Measurements from ENCODE around the gene CAMTA1.
A peak's percentile ranks its signal among the peaks of the same experiment; 100 is the strongest.

CAMTA1 gene

DNA sequence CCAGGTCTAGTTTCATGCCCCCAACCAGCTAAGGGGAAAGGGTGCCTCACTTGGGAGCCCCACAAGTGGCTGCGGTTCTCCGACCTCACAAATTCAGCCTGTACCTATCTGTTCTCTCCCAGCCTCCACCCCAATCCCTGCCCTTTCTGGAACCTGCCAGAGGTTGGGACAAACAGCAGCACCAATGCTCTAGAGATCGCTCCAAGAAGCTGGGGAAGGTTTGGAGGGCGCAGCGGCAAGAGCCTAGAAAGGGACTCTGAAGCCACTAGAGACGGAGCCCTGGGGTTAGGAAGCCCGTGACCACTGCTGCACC is 742.4 kb downstream of the CAMTA1 start:
- no peaks in the 10 kb centered on the region for H3K4me1 ChIP-seq (ENCODE audit: insufficient read depth, low read length)
- H3K9me3 ChIP-seq (ENCODE audit: insufficient read depth, low read depth, low read length) = no peaks in the 10 kb centered on the region
- H3K4me3 ChIP-seq (ENCODE audit: low read length) = no peak overlapping the region
- H3K27ac ChIP-seq (ENCODE audit: low read length) = no peak overlapping the region
- H3K36me3 ChIP-seq (ENCODE audit: insufficient read depth, low read depth, low read length) = no peaks in the 10 kb centered on the region
- H3K9ac ChIP-seq (ENCODE audit: low read depth, low read length) = no peak overlapping the region
- no peaks in the 10 kb centered on the region for H3K27me3 ChIP-seq (ENCODE audit: insufficient read depth, low read length)

GRCh38 chr1:7528386-7529198 is 743.3 kb downstream of the CAMTA1 start:
- H3K27me3 ChIP-seq (ENCODE audit: insufficient read depth, low read length) = no peaks in the 10 kb centered on the region
- no peak overlapping the region for H3K27ac ChIP-seq (ENCODE audit: low read length)

DNA sequence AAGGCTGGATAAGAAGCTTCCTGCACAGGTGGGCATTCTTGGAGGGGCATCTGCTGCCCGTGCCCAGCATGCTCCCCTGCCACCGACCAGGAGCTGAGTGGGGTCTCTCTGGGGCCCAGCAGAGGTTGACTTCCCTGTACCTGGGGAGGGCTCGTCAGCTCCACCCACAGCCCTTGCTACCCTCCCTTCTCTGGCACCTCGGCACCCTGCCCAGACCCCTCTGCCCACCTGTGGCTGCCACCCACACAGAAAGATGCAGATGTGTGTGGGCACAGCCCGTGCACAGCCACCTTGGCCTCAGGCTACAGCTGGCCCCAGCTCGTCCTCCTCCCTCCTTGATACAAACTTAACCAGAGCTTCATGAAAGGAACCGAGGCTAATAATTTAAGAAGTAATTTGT is 744.7 kb downstream of the CAMTA1 start:
- H3K27me3 ChIP-seq (ENCODE audit: insufficient read depth, low read length) = no peaks in the 10 kb centered on the region
- H3K9ac ChIP-seq (ENCODE audit: low read depth, low read length) = no peak overlapping the region
- H3K4me3 ChIP-seq (ENCODE audit: low read length) = no peak overlapping the region
- H3K27ac ChIP-seq (ENCODE audit: low read length) = no peak overlapping the region
- no peaks in the 10 kb centered on the region; the same call in 1 of the 2 replicates for H3K4me1 ChIP-seq (ENCODE audit: insufficient read depth, low read length)
- H3K9me3 ChIP-seq (ENCODE audit: insufficient read depth, low read depth, low read length) = no peaks in the 10 kb centered on the region
- no peaks in the 10 kb centered on the region for H3K36me3 ChIP-seq (ENCODE audit: insufficient read depth, low read depth, low read length)

More at GRCh38 chr1:7528386-7529198, 743.3 kb downstream of the CAMTA1 start:
- no peak overlapping the region for H3K9ac ChIP-seq (ENCODE audit: low read depth, low read length)
- H3K36me3 ChIP-seq (ENCODE audit: insufficient read depth, low read depth, low read length) = no peaks in the 10 kb centered on the region
- no peaks in the 10 kb centered on the region for H3K4me1 ChIP-seq (ENCODE audit: insufficient read depth, low read length)
- no peak overlapping the region for H3K4me3 ChIP-seq (ENCODE audit: low read length)
- H3K9me3 ChIP-seq (ENCODE audit: insufficient read depth, low read depth, low read length) = no peaks in the 10 kb centered on the region

DNA sequence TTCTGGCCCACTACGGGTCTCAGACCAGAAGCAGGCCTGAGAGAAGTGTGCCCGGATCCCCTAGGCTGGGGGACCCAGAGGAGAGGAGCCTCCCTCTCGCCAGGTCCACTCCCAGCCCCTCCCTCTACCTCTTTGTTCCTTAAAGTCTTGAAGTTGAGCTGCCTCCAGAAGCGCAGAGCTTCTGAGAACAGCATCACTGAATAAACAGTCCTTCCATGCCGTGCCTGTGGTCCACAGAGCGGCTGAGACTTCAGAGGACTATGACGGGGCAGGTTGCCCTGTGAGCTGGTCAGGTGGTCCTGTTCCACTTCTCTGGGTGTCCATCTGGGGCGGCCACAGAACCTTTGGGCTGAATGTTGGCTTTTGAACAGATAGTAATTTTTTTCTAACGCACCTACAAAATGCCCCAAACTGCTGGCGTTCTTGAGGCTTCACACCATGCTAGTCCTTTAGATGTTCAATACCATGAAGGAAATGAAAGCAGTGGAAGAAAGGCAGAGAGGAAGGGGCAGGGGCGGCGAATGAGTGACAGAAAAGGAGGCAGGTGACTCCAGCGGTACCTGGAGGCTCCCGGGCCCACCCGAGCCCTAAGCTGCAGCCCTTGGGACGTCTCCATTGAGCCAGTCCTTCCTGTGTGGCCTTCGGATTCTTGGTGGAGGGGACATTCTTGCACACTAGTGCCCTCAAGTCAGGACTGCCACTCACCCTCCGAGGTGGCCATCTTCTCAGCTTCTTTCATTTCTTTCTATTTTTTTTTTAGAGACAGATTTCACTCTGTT is 746.5 kb downstream of the CAMTA1 start:
- no peak overlapping the region for H3K4me3 ChIP-seq (ENCODE audit: low read length)
- no peak overlapping the region for H3K27ac ChIP-seq (ENCODE audit: low read length)
- H3K4me1 ChIP-seq (ENCODE audit: insufficient read depth, low read length) = peaks cover 17% of the 10 kb centered on the region
- no peaks in the 10 kb centered on the region for H3K9me3 ChIP-seq (ENCODE audit: insufficient read depth, low read depth, low read length)
- H3K9ac ChIP-seq (ENCODE audit: low read depth, low read length) = no peak overlapping the region
- H3K27me3 ChIP-seq (ENCODE audit: insufficient read depth, low read length) = peaks cover 4% of the 10 kb centered on the region
- H3K36me3 ChIP-seq (ENCODE audit: insufficient read depth, low read depth, low read length) = no peaks in the 10 kb centered on the region

DNA sequence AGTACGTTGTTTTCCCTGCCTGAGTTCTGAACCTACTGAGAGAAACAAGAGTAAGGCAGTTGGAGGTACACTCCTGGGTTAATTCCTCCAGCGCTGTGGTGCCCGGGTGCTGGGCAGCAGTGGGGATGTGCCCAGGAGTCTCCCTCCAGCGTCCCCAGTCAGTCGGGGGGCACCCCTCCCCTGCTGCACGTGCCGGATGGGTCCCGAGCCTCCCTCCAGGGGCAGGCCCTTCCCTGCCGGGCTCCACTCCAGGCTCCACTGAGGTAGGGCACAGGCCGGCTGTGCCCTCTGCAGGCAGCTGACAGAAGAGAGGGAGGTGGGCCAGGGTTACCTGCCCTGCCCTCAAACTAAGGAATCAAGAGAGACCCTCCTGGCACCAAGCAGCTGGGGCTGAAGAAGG is 747.8 kb downstream of the CAMTA1 start:
- H3K27ac ChIP-seq (ENCODE audit: low read length) = no peak overlapping the region
- H3K9me3 ChIP-seq (ENCODE audit: insufficient read depth, low read depth, low read length) = no peaks in the 10 kb centered on the region
- peaks cover 29% of the 10 kb centered on the region for H3K4me1 ChIP-seq (ENCODE audit: insufficient read depth, low read length)
- no peak overlapping the region for H3K9ac ChIP-seq (ENCODE audit: low read depth, low read length)
- no peak overlapping the region for H3K4me3 ChIP-seq (ENCODE audit: low read length)
- H3K36me3 ChIP-seq (ENCODE audit: insufficient read depth, low read depth, low read length) = no peaks in the 10 kb centered on the region
- peaks cover 17% of the 10 kb centered on the region for H3K27me3 ChIP-seq (ENCODE audit: insufficient read depth, low read length)

DNA sequence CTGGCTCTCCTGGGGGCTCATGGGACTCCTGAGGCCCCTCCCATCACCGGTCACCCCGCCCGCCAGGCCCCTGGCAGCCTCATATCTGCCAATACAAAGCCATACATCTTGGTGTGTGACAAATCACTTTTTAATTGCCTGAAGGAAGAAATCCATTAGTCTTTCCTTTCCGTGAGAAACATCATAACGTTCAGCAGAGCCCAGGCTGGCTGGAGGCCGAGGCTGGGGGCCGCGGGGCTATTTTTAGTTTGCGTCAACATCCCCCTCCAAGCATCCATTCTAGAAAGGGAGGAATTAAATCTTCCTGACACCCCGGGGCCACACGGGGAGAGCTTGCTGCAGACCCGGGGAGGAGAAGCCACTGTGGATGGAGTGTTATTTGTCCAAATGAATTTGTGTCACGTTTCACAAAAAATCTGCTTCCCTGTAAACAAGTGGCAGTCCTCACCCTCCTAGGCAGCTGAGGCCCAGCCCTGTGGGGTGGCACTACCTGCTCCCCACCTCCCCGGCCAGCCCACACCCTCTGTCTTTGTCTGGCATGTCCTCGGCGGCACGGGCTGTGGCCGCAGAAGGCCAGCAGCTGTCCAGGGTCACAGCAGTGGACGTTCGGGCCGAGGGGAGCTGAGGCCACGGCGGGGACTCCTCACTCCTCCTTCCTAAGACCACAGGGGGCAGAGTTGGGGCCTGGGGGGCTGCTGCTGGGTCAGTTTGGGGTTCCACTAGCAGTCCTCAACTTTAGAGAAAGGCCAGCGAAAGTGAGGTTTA is 749.0 kb downstream of the CAMTA1 start:
- Histone ChIP-seq H3K4me3 (ENCODE audit: low read length) (no peak overlapping the region), H3K36me3 (ENCODE audit: insufficient read depth, low read depth, low read length) (no peaks in the 10 kb centered on the region), H3K9me3 (ENCODE audit: insufficient read depth, low read depth, low read length) (no peaks in the 10 kb centered on the region), H3K27me3 (ENCODE audit: insufficient read depth, low read length) (peaks cover 21% of the 10 kb centered on the region), H3K27ac (ENCODE audit: low read length) (no peak overlapping the region), H3K4me1 (ENCODE audit: insufficient read depth, low read length) (peaks cover 30% of the 10 kb centered on the region), H3K9ac (ENCODE audit: low read depth, low read length) (no peak overlapping the region)

GRCh38 chr1:7535016-7535415 is 749.8 kb downstream of the CAMTA1 start:
- H3K9ac ChIP-seq (ENCODE audit: low read depth, low read length) = no peak overlapping the region
- H3K27ac ChIP-seq (ENCODE audit: low read length) = no peak overlapping the region
- H3K36me3 ChIP-seq (ENCODE audit: insufficient read depth, low read depth, low read length) = no peaks in the 10 kb centered on the region
- H3K9me3 ChIP-seq (ENCODE audit: insufficient read depth, low read depth, low read length) = no peaks in the 10 kb centered on the region
- H3K4me1 ChIP-seq (ENCODE audit: insufficient read depth, low read length) = peaks cover 30% of the 10 kb centered on the region
- H3K4me3 ChIP-seq (ENCODE audit: low read length) = no peak overlapping the region
- H3K27me3 ChIP-seq (ENCODE audit: insufficient read depth, low read length) = peaks cover 21% of the 10 kb centered on the region

DNA sequence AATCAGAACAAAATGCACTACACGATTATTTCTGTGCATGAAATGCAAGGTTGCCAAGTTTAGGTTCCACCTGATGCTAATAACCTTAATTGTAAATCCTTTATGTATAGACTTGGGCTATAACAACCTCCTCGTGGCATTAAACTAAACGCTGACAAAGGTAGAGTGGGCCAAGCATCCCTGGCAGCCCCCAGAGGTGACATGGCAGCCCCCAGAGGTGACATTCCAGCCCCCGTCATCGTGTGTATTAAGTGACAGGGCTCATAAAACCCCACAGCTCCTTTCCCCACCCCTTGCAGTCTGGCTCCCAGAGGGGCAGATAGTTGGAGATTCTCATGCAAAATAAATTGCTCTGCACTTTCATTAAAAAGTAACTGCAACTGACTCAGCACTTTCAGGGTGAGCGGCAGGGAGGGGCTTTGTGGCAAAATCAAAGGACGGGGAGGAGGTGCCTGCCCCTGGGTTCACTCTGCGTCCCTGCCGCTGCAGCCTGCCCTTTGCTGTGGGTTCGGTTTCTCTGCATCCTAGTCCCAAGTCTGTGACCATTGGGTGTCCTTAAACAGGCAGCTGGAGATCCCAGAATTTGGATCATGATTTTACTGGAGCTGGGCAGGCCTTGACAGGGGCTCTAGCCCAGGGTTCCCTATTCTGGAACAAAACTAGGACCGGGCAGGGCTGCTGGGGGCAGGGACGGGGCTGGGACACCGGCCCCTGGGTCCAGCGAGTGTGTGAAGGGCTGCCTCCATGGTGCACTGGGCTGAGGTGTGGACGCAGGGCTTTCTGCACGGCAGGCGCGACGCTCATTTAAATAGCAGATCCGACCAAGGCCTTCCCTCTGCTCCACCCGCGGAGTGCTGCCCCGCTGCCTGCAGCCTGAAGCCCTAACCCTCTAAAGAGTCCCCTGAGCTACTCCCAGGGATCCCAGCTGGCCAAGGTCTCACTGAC is 751.0 kb downstream of the CAMTA1 start:
- H3K36me3 ChIP-seq (ENCODE audit: insufficient read depth, low read depth, low read length) = no peaks in the 10 kb centered on the region
- H3K4me3 ChIP-seq (ENCODE audit: low read length) = peak overlapping the region; percentile 15; the same call in 1 of the 2 replicates
- peaks cover 30% of the 10 kb centered on the region for H3K4me1 ChIP-seq (ENCODE audit: insufficient read depth, low read length)
- H3K27me3 ChIP-seq (ENCODE audit: insufficient read depth, low read length) = peaks cover 21% of the 10 kb centered on the region
- H3K27ac ChIP-seq (ENCODE audit: low read length) = peak overlapping the region; percentile 22
- H3K9ac ChIP-seq (ENCODE audit: low read depth, low read length) = peak overlapping the region; percentile 50; the same call in 1 of the 2 replicates
- no peaks in the 10 kb centered on the region for H3K9me3 ChIP-seq (ENCODE audit: insufficient read depth, low read depth, low read length)

DNA sequence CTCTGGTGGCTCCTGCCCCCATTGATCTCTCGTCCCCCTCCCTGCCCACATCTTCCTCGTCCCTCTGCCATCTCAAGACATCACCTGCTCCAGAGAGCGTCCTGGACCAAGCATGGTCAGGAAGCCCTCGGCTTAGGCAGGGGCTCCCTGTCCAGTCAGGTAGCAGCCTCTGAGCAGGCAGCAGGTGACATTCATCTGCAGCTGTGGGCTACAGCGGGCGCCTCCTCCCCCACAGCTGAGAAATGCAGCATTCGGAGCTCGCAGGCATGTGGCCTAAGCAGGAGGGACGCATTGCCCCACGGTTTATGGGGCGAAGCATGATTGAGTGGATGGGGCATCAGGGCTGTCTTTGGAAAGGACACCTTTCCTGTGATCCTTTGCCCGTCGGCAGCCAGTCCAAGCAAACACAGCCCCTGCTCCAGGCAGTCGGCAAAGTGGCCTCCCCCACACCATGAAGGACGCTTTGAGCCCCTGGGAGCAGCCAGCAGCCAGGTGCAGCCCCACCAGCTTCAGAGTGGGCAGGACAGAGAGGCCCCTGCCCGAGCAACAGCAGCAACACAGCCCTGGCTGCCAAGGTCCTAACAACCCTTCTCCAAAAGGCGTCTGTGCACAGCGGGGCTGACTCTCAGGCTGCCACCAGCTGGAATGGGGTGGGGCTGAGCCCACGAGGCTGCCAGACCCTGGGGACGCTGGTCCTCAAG is 751.8 kb downstream of the CAMTA1 start:
- H3K9me3 ChIP-seq (ENCODE audit: insufficient read depth, low read depth, low read length) = no peaks in the 10 kb centered on the region
- peaks cover 21% of the 10 kb centered on the region for H3K27me3 ChIP-seq (ENCODE audit: insufficient read depth, low read length)
- no peaks in the 10 kb centered on the region for H3K36me3 ChIP-seq (ENCODE audit: insufficient read depth, low read depth, low read length)
- H3K27ac ChIP-seq (ENCODE audit: low read length) = no peak overlapping the region
- peaks cover 30% of the 10 kb centered on the region for H3K4me1 ChIP-seq (ENCODE audit: insufficient read depth, low read length)
- peak overlapping the region; percentile 15; the same call in 1 of the 2 replicates for H3K4me3 ChIP-seq (ENCODE audit: low read length)
- H3K9ac ChIP-seq (ENCODE audit: low read depth, low read length) = peak overlapping the region; percentile 50; the same call in 1 of the 2 replicates

GRCh38 chr1:7538033-7538432 is 752.8 kb downstream of the CAMTA1 start:
- Histone ChIP-seq H3K4me1 (ENCODE audit: insufficient read depth, low read length) (peaks cover 30% of the 10 kb centered on the region), H3K27me3 (ENCODE audit: insufficient read depth, low read length) (peaks cover 21% of the 10 kb centered on the region), H3K9ac (ENCODE audit: low read depth, low read length) (no peak overlapping the region), H3K9me3 (ENCODE audit: insufficient read depth, low read depth, low read length) (no peaks in the 10 kb centered on the region), H3K4me3 (ENCODE audit: low read length) (no peak overlapping the region), H3K27ac (ENCODE audit: low read length) (no peak overlapping the region), H3K36me3 (ENCODE audit: insufficient read depth, low read depth, low read length) (no peaks in the 10 kb centered on the region)
